KBM-7 (cell line): ENCODE results near the gene MANF.
"Not testable (repeated sequence)": the region's sequence is repeated elsewhere in the genome, so short reads cannot be mapped to it uniquely, and the experiment has no call there.

Experiments
- DNase-seq: peaks from one replicate; pipeline ENCODE4 v3.0.0-alpha.2; 2015
- in situ Hi-C: fragments of 300-500 bp; cut with MboI; formaldehyde crosslinking; loops from 2 replicates; pipeline ENCODE4 v1.14.3; 2020; ENCODE audit warnings: low sequenced_read_pairs, low pct_unique_long_range_greater_than_20kb, mixed read lengths

MANF gene

GRCh38 chr3:51368276-51368675 is 16.8 kb upstream of the MANF start:
- in situ Hi-C loops, DNase-seq: not testable (repeated sequence)

GRCh38 chr3:51371943-51372557 is 13.0 kb upstream of the MANF start:
- DNase-seq = peak; percentile 77

GRCh38 chr3:51373658-51374421 is 11.3 kb upstream of the MANF start:
- DNase-seq = no peak
- in situ Hi-C loops = no loop called here

More at GRCh38 chr3:51371943-51372557, 13.0 kb upstream of the MANF start:
- in situ Hi-C loops = no loop called here

- in situ Hi-C loops = no loop called here
- no peak for DNase-seq
These were observed 10.6 kb upstream of the MANF start for GRCh38 chr3:51374456-51374855.

GRCh38 chr3:51375136-51375535 is 10.0 kb upstream of the MANF start:
- in situ Hi-C loops = loop anchor here (25.0 kb wide), 1 partner anchor 713 kb away; the partner anchor contains the start of gene DOCK3
- no peak for DNase-seq

GRCh38 chr3:51375571-51375970 is 9.5 kb upstream of the MANF start:
- DNase-seq = no peak
- in situ Hi-C loops = loop anchor here (25.0 kb wide), 1 partner anchor 713 kb away; the partner anchor contains the start of gene DOCK3

- in situ Hi-C loops = loop anchor here (25.0 kb wide), 1 partner anchor 716 kb away; the partner anchor contains the start of gene DOCK3
- DNase-seq = peak; percentile 55
These were observed 7.0 kb upstream of the MANF start for GRCh38 chr3:51378065-51378464.

GRCh38 chr3:51378726-51379125 is 6.4 kb upstream of the MANF start:
- in situ Hi-C loops = loop anchor here (25.0 kb wide), 1 partner anchor 716 kb away; the partner anchor contains the start of gene DOCK3
- no peak for DNase-seq

GRCh38 chr3:51379301-51379700 is 5.8 kb upstream of the MANF start:
- in situ Hi-C loops = loop anchor here (25.0 kb wide), 1 partner anchor 717 kb away; the partner anchor contains the start of gene DOCK3
- peak; percentile 64 for DNase-seq

- no peak for DNase-seq
- in situ Hi-C loops = loop anchor here (25.0 kb wide), 1 partner anchor 718 kb away; the partner anchor contains the start of gene DOCK3
These were observed 5.2 kb upstream of the MANF start for GRCh38 chr3:51379746-51380455.

- in situ Hi-C loops = loop anchor here (25.0 kb wide), 1 partner anchor 718 kb away; the partner anchor contains the start of gene DOCK3
- DNase-seq = no peak
These were observed 4.3 kb upstream of the MANF start for GRCh38 chr3:51380601-51381332.

- in situ Hi-C loops = loop anchor here (25.0 kb wide), 1 partner anchor 719 kb away; the partner anchor contains the start of gene DOCK3
- no peak for DNase-seq
These were observed 3.8 kb upstream of the MANF start for GRCh38 chr3:51381333-51381705.

GRCh38 chr3:51382076-51382745 is 2.9 kb upstream of the MANF start:
- in situ Hi-C loops = loop anchor here (25.0 kb wide), 1 partner anchor 720 kb away; the partner anchor contains the start of gene DOCK3
- no peak for DNase-seq

- in situ Hi-C loops = loop anchor here (25.0 kb wide), 1 partner anchor 721 kb away; the partner anchor contains the start of gene DOCK3
- no peak for DNase-seq
These were observed 2.0 kb upstream of the MANF start for GRCh38 chr3:51382947-51383578.

- no peak for DNase-seq
- in situ Hi-C loops = loop anchor here (25.0 kb wide), 1 partner anchor 722 kb away; the partner anchor contains the start of gene DOCK3
These were observed 901 bp upstream of the MANF start for GRCh38 chr3:51384055-51384725.

GRCh38 chr3:51385621-51386091 is 565 bp downstream of the MANF start:
- no peak for DNase-seq
- in situ Hi-C loops = loop anchor here (25.0 kb wide), 1 partner anchor 723 kb away; the partner anchor contains the start of gene DOCK3
